Activated B cell treated with CpG ODN at 0.5 μM for 24 hours (primary cell): ENCODE measurements around the gene MYCL. TPM values are rescaled to one million over a fixed set of nuclear protein-coding genes. Genes with fewer than 3 reads are reported as not detected.

ENCODE experiments used
- ATAC-seq: fragments of 200-7000 bp; cut with Tn5 transposase; one replicate; pipeline ENCODE4 v1.10.0; 2021; ENCODE audit warnings: low read depth, mild to moderate bottlenecking, moderate library complexity
- CTCF ChIA-PET: fragments of 350-600 bp; sonication (Branson Sonifier 250); formaldehyde crosslinking; loops from one replicate; lab custom pipeline; 2021; ENCODE audit warnings: antibody characterized with exemption; lab: Charles Lee
- POLR2A ChIA-PET: fragments of 350-600 bp; sonication (Branson Sonifier 250); formaldehyde crosslinking; loops from one replicate; lab custom pipeline; 2021; ENCODE audit warnings: antibody characterized with exemption; lab: Charles Lee
- DNase-seq: peaks from one replicate; pipeline ENCODE4 v3.0.0; 2022
- H3K27ac Mint-ChIP-seq: one replicate; pipeline ENCODE4 v1.8.0; 2020; ENCODE audit warnings: mixed read lengths
- H3K27me3 Mint-ChIP-seq: one replicate; pipeline ENCODE4 v1.8.0; 2021; ENCODE audit warnings: mixed read lengths
- H3K36me3 Mint-ChIP-seq: one replicate; pipeline ENCODE4 v1.8.0; 2021; ENCODE audit warnings: low read depth, mixed read lengths
- H3K4me1 Mint-ChIP-seq: one replicate; pipeline ENCODE4 v1.8.0; 2021; ENCODE audit warnings: mixed read lengths
- H3K4me3 Mint-ChIP-seq: one replicate; pipeline ENCODE4 v1.8.0; 2020; ENCODE audit warnings: mild to moderate bottlenecking, mixed read lengths
- H3K9me3 Mint-ChIP-seq: one replicate; pipeline ENCODE4 v1.8.0; 2020; ENCODE audit warnings: mixed read lengths
- CTCF ChIP-seq: fragments of 200-600 bp; IDR thresholded peaks from one replicate; pipeline ENCODE4 v1.8.0; 2022; ENCODE audit warnings: antibody characterized with exemption, mild to moderate bottlenecking
- intact Hi-C: fragments of 100-400 bp; cut with micrococcal nuclease; formaldehyde crosslinking; loops from one replicate; pipeline ENCODE4 v1.15.1; 2024
- total RNA-seq: library from RNA; stranded (reverse); gene quantifications from 2 replicates; pipeline ENCODE4 v1.2.3, GENCODE V29; 2022

MYCL gene
- total RNA-seq, 1 donor from 2014 or later = 0.29 TPM

- Mint-ChIP-seq H3K4me3 (no peak overlapping the region), H3K27ac (no peak overlapping the region), H3K36me3 (peaks cover 2% of the 10 kb centered on the region), H3K9me3 (peaks cover 5% of the 10 kb centered on the region), H3K27me3 (peaks cover 26% of the 10 kb centered on the region), H3K4me1 (peaks cover 8% of the 10 kb centered on the region)
- DNase-seq (no peak), ATAC-seq (no peak)
- intact Hi-C loops = no loop called here
- no peak for TF ChIP-seq CTCF
- ChIA-PET CTCF (interaction anchor here (0.8 kb wide), 1 partner anchor 64 kb away, joined by 3 read pairs; no protein-coding TSS in a partner anchor), POLR2A (no interaction called here)
These were observed 6.1 kb upstream of the MYCL start for GRCh38 chr1:39907528-39908453.

GRCh38 chr1:39905172-39905571, 3.5 kb upstream of the MYCL start:
- H3K4me3 Mint-ChIP-seq = no peak overlapping the region
- intact Hi-C loops = no loop called here
- H3K9me3 Mint-ChIP-seq = peaks cover 5% of the 10 kb centered on the region
- DNase-seq = no peak
- ChIA-PET POLR2A (interaction anchor here (1.3 kb wide), 1 partner anchor 11 kb away, joined by 3 read pairs; no protein-coding TSS in a partner anchor), CTCF (no interaction called here)
- no peak for TF ChIP-seq CTCF
- H3K27me3 Mint-ChIP-seq = peaks cover 29% of the 10 kb centered on the region
- H3K4me1 Mint-ChIP-seq = peaks cover 11% of the 10 kb centered on the region
- H3K36me3 Mint-ChIP-seq = peaks cover 2% of the 10 kb centered on the region
- H3K27ac Mint-ChIP-seq = no peak overlapping the region
- no peak for ATAC-seq

- DNase-seq (no peak), ATAC-seq (no peak)
- Mint-ChIP-seq H3K27me3 (peaks cover 40% of the 10 kb centered on the region), H3K9me3 (no peaks in the 10 kb centered on the region), H3K36me3 (no peaks in the 10 kb centered on the region), H3K4me1 (peaks cover 6% of the 10 kb centered on the region), H3K4me3 (peak overlapping the region; percentile 70), H3K27ac (no peak overlapping the region)
- intact Hi-C loops = loop anchor here (1.0 to 5.0 kb wide), 4 partner anchors 85 to 295 kb away; no protein-coding TSS in a partner anchor
- TF ChIP-seq CTCF = no peak
- ChIA-PET CTCF (interaction anchor here (0.6 to 2.4 kb wide), 19 partner anchors 9 to 296 kb away, joined by 3 to 12 read pairs (median 4); partner anchors contain the start of gene CAP1), POLR2A (interaction anchor here (1.2 to 1.8 kb wide), 2 partner anchors 19 to 85 kb away, joined by 6 to 7 read pairs; partner anchors contain the start of gene TRIT1)
These were observed 717 bp upstream of the MYCL start for GRCh38 chr1:39902460-39902807.

- intact Hi-C loops = loop anchor here (5.0 kb wide), 2 partner anchors 131 to 294 kb away; no protein-coding TSS in a partner anchor
- no peak overlapping the region for H3K27ac Mint-ChIP-seq
- ChIA-PET POLR2A (interaction anchor here (1.8 kb wide), 1 partner anchor 18 kb away, joined by 7 read pairs; the partner anchor contains the start of gene TRIT1), CTCF (interaction anchor here (0.9 to 2.4 kb wide), 8 partner anchors 13 to 84 kb away, joined by 3 to 12 read pairs (median 4); no protein-coding TSS in a partner anchor)
- ATAC-seq = no peak
- H3K9me3 Mint-ChIP-seq = no peaks in the 10 kb centered on the region
- H3K27me3 Mint-ChIP-seq = peaks cover 47% of the 10 kb centered on the region
- peaks cover 6% of the 10 kb centered on the region for H3K4me1 Mint-ChIP-seq
- no peak for TF ChIP-seq CTCF
- no peak for DNase-seq
- no peaks in the 10 kb centered on the region for H3K36me3 Mint-ChIP-seq
- H3K4me3 Mint-ChIP-seq = peak overlapping the region; percentile 38
These were observed 328 bp downstream of the MYCL start for GRCh38 chr1:39901464-39901713.
